Breast epithelium (tissue), 4 donors: ENCODE results near the gene MACC1. TPM values are rescaled to one million over a fixed set of nuclear protein-coding genes. Genes with fewer than 3 reads are reported as not detected.

ENCODE experiments used
- DNase-seq, 2 donors: peaks; one replicate each; pipeline ENCODE4 v3.0.0-alpha.2; 2019; ENCODE audit warnings: low spot score in 2 of 2
- H3K27ac ChIP-seq, 2 donors: fragments of 200-600 bp; sonication (generic) in 1 of 2; one replicate each; pipeline ENCODE4 v1.5.1; 2016 to 2019; ENCODE audit warnings: mild to moderate bottlenecking in 1 of 2
- H3K27me3 ChIP-seq, 2 donors: fragments of 200-600 bp; sonication (generic) in 1 of 2; one replicate each; pipeline versions ENCODE4 v1.5.1 to v1.6.0; 2017 to 2019; ENCODE audit warnings: control low read depth in 1 of 2, mild to moderate bottlenecking in 1 of 2
- H3K36me3 ChIP-seq: fragments of 200-600 bp; one replicate; pipeline ENCODE4 v1.5.1; 2019
- H3K4me1 ChIP-seq, 2 donors: fragments of 200-600 bp; sonication (generic); one replicate each; pipeline ENCODE4 v1.5.1; 2016 to 2019; ENCODE audit warnings: control low read depth in 1 of 2
- H3K4me3 ChIP-seq, 3 donors: fragments of 200-600 bp; sonication (generic); 1 replicate in 2 of 3; 2 replicates in 1 of 3; pipeline ENCODE4 v1.5.1; 2016 to 2019; ENCODE audit warnings: mild to moderate bottlenecking in 3 of 3, moderate library complexity in 2 of 3
- H3K9me3 ChIP-seq, 2 donors: fragments of 200-600 bp; sonication (generic) in 1 of 2; one replicate each; pipeline ENCODE4 v1.5.1; 2016 to 2019; ENCODE audit warnings: control low read depth in 1 of 2
- POLR2A ChIP-seq: fragments of 450-650 bp; IDR thresholded peaks from one replicate; pipeline ENCODE4 v1.6.1; 2016; ENCODE audit warnings: antibody characterized with exemption, mild to moderate bottlenecking, moderate library complexity
- POLR2AphosphoS5 ChIP-seq, 3 donors: sonication (generic); formaldehyde crosslinking; IDR thresholded peaks; one replicate each; pipeline ENCODE4 v1.6.1; 2017; ENCODE audit warnings: antibody characterized with exemption in 3 of 3
- intact Hi-C: fragments of 100-400 bp; cut with DNase I; formaldehyde crosslinking; loops from one replicate; pipeline ENCODE4 v1.15.1; 2023; ENCODE audit warnings: low total_unique reads
- total RNA-seq, 3 donors: library from RNA; depleted of rRNA; stranded (reverse); fragments of >200 nt; gene quantifications; one replicate each; pipeline ENCODE4 v1.1.0, GENCODE V29; 2016
- TF ChIP-seq, protein P1 (sequence below), 3 donors: fragments of 450-650 bp; IDR thresholded peaks; one replicate each; pipeline ENCODE4 v1.5.1; 2016 to 2017; ENCODE audit warnings: antibody characterized with exemption in 3 of 3, mild to moderate bottlenecking in 3 of 3, moderate library complexity in 3 of 3

The MACC1 gene
- total RNA-seq, 3 donors from 2014 or later = 0.32 to 39.4 (median 19.3) TPM

DNA sequence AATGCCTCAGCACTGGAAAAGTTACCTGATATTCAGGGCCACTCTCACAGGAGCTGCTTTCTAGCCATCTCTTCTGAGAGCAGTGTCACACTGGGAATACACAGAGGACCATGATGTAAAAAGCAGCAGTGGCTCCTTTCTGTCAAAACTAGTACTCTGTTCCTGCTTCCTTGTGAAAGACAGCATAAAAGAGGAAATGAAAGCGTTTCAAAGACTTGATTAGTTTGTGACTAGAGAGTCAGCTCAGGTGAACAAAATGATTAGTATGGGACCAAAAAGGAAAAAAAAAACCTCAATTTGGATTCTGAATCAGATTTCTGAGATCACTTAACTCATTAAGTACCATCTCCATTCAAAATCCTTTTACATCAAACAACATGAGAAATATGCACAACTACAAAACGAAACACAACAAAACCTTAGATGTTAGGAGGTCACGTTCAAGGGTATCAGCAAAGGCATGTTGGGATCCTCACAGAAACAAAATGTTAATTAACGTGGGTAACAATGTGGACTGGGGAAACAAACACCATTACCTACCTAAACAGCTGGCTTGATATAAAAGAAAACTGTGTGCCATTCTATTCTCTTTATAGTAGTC lies 103.7 kb downstream of the MACC1 start:
- H3K4me3 ChIP-seq = no peak overlapping the region
- H3K36me3 ChIP-seq = no peaks in the 10 kb centered on the region
- no peaks in the 10 kb centered on the region for H3K4me1 ChIP-seq
- TF ChIP-seq, protein P1, sequence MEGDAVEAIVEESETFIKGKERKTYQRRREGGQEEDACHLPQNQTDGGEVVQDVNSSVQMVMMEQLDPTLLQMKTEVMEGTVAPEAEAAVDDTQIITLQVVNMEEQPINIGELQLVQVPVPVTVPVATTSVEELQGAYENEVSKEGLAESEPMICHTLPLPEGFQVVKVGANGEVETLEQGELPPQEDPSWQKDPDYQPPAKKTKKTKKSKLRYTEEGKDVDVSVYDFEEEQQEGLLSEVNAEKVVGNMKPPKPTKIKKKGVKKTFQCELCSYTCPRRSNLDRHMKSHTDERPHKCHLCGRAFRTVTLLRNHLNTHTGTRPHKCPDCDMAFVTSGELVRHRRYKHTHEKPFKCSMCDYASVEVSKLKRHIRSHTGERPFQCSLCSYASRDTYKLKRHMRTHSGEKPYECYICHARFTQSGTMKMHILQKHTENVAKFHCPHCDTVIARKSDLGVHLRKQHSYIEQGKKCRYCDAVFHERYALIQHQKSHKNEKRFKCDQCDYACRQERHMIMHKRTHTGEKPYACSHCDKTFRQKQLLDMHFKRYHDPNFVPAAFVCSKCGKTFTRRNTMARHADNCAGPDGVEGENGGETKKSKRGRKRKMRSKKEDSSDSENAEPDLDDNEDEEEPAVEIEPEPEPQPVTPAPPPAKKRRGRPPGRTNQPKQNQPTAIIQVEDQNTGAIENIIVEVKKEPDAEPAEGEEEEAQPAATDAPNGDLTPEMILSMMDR (IDR thresholded peaks at IDR 0.05) = no peak
- no peak for TF ChIP-seq POLR2A
- TF ChIP-seq POLR2AphosphoS5 (IDR thresholded peaks at IDR 0.05) = no peak
- H3K27ac ChIP-seq = no peak overlapping the region
- H3K9me3 ChIP-seq = no peaks in the 10 kb centered on the region
- no peak for DNase-seq
- intact Hi-C loops = no loop called here
- H3K27me3 ChIP-seq = no peaks in the 10 kb centered on the region

DNA sequence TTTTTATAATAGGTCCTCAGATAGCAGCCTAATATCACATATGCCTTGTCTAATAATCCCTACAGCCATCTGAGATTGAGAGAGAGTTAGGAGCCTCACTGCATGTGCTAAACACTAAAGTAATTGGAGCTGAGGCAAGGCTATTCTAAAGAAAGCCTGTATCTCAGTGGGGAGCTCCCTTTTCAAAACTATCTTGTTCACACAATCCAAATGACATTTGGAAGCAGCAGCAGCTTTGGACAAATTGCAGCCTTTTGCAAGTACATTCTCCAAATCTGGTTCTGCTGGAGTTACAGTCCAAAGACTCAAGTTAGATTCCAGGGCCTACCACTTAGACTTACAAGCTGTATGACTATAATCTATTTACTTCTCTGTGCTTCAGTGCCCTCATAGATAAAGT lies 104.5 kb downstream of the MACC1 start:
- no peak for DNase-seq
- no peak overlapping the region for H3K4me3 ChIP-seq
- no peaks in the 10 kb centered on the region for H3K4me1 ChIP-seq
- H3K36me3 ChIP-seq = no peaks in the 10 kb centered on the region
- TF ChIP-seq POLR2A = no peak
- no peak for TF ChIP-seq POLR2AphosphoS5 (IDR thresholded peaks at IDR 0.05)
- TF ChIP-seq, protein P1 (IDR thresholded peaks at IDR 0.05) = no peak
- H3K27me3 ChIP-seq = no peaks in the 10 kb centered on the region
- H3K9me3 ChIP-seq = no peaks in the 10 kb centered on the region
- no peak overlapping the region for H3K27ac ChIP-seq
- intact Hi-C loops = no loop called here

DNA sequence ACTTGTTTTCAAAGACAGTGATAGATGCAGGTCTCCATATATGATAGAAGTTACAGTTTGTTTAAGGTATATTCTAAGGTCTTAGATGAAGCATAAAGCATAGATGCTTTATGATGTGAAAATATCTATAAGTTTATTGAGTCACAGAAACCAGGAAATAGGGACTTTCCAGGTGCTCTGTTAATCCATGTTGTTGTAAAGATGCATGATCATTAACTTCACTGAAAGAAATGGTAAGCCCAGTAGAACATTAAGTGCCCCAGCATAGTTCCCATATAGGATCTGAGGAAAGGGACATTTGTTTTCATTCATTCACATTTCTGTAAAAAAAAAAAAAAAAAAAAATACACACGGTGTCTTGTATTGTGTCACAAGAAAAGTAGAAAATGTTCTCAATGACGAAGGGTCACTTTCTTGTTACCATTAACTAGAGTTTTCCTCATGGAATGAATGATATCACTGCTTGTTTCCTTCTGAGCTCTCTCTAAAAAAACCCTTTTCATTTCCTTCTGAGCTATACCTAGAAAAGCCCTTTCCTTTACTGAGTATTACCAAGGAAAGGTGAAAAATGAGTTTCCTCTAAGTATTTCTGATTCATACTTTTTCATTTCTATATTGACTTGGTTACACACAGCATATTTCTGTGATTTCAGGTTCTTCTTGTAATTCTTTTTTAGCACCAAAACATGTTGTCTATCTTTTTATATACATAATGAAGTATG lies 105.2 kb downstream of the MACC1 start:
- intact Hi-C loops = no loop called here
- Histone ChIP-seq H3K27ac (no peak overlapping the region), H3K36me3 (no peaks in the 10 kb centered on the region), H3K27me3 (no peaks in the 10 kb centered on the region), H3K4me1 (no peaks in the 10 kb centered on the region), H3K9me3 (no peaks in the 10 kb centered on the region), H3K4me3 (no peak overlapping the region)
- TF ChIP-seq POLR2AphosphoS5 (IDR thresholded peaks at IDR 0.05) = no peak
- TF ChIP-seq POLR2A = no peak
- TF ChIP-seq, protein P1 (IDR thresholded peaks at IDR 0.05) = no peak
- no peak for DNase-seq

DNA sequence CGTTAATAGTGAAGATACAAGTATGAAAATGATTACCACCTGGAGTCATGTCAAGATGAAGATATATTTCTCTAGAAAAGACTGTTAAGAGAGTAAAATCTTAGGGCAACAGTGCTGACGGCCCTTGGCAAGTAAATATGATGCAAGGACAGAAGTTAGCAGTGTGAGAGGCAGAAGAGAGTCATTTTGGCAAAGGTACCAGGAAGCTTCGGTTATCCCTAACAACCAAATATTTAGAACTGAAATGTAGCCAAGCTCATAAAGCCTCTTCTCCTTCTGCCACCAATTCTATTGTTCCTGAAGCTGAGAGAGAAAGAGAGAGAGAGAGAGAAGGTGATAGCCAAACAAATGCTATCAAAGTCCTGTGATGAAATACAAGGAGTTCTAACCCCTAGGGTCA lies 109.6 kb downstream of the MACC1 start:
- Histone ChIP-seq H3K27me3 (no peaks in the 10 kb centered on the region), H3K36me3 (no peaks in the 10 kb centered on the region), H3K4me1 (no peaks in the 10 kb centered on the region), H3K27ac (peak overlapping the region; percentile 48 to 75), H3K9me3 (no peaks in the 10 kb centered on the region), H3K4me3 (no peak overlapping the region)
- intact Hi-C loops = no loop called here
- no peak for TF ChIP-seq POLR2A
- peak in 2 of 3 donors; percentile 33 to 77 for TF ChIP-seq POLR2AphosphoS5 (IDR thresholded peaks at IDR 0.05)
- peak in 1 of 2 donors; percentile 32 for DNase-seq

DNA sequence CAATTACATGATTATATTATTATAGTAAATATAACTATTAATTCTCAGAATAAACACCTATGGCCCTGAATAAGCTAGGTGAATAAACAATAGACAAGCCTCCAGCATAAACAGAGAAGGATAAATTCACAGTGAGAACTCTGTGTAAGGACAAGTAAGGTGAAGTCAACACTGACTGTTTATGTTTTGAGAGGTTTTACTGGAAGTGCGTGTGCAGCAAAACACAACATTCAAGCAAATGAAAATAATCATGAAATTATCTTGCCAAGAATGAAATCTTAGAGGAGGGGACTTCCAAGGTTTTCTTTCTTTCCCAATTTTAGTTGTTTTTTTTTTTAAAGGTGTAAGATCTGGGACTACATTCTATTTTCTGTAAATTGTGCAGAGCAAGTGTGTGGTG lies 112.5 kb downstream of the MACC1 start:
- TF ChIP-seq, protein P1 (IDR thresholded peaks at IDR 0.05) = no peak
- TF ChIP-seq POLR2A (no peak), POLR2AphosphoS5 (IDR thresholded peaks at IDR 0.05) (no peak)
- H3K4me3 ChIP-seq = no peak overlapping the region
- no peaks in the 10 kb centered on the region for H3K9me3 ChIP-seq
- intact Hi-C loops = no loop called here
- H3K27me3 ChIP-seq = no peaks in the 10 kb centered on the region
- H3K36me3 ChIP-seq = no peaks in the 10 kb centered on the region
- no peak for DNase-seq
- H3K4me1 ChIP-seq = no peaks in the 10 kb centered on the region
- no peak overlapping the region for H3K27ac ChIP-seq
